HepG2 (cell line): Measurements from ENCODE around the gene ASAP2.

ENCODE experiments used
- CEBPG ChIP-seq: IDR thresholded peaks from 2 replicates; pipeline ENCODE4 v1.6.1; 2016
- HNF4A ChIP-seq: sonication (generic); formaldehyde crosslinking; IDR thresholded peaks from 2 replicates; pipeline ENCODE4 v1.4.0; 2020; ENCODE audit warnings: missing genetic modification reagents
- MEIS2 ChIP-seq: sonication (generic); formaldehyde crosslinking; IDR thresholded peaks from 2 replicates; pipeline ENCODE4 v1.9.0; 2021; ENCODE audit warnings: mild to moderate bottlenecking, missing genetic modification reagents
- ZNF776 ChIP-seq: sonication (generic); formaldehyde crosslinking; IDR thresholded peaks from 2 replicates; pipeline ENCODE4 v1.4.0; 2020; ENCODE audit warnings: mild to moderate bottlenecking, missing genetic modification reagents

DNA sequence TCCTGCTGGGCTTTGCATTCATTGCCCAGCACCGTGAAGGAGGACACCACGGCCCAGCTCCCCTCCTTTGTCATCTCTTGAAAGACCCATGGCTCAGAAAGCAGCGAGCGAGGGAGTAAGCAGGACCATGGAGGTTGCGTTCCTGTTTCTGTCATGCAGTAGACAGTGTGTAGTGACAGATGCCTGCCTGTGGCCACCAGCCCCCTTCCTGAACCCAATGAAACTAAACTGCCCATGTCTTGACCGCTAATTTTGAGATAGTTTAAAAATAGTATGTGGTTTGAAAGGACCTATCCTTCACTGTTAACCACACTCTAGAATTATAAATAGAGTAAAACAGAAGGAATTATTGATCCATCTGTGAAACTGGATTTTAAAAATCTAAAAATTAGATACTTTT, 88.2 kb downstream of the ASAP2 start:
- no peak for TF ChIP-seq ZNF776
- TF ChIP-seq CEBPG (CRISPR knock-in tag), result no peak
- TF ChIP-seq MEIS2 (CRISPR knock-in tag), result no peak
- no peak for TF ChIP-seq HNF4A (CRISPR knock-in tag)
